AG09309 (cell line): ENCODE measurements around the gene RNPS1.

Source experiments
- DNase-seq: peaks from one replicate; pipeline ENCODE4 v3.0.0-alpha.2; 2010; ENCODE audit warnings: low read depth
- H3K4me3 ChIP-seq: 2 replicates; pipeline ENCODE4 v1.5.1; 2011; ENCODE audit warnings: mild to moderate bottlenecking, low read depth, low read length, moderate library complexity; ENCODE audit not compliant: control insufficient read depth
- TF ChIP-seq, protein P1 (sequence below): IDR thresholded peaks from 2 replicates; pipeline ENCODE4 v1.5.1; 2011; ENCODE audit warnings: mild to moderate bottlenecking, low read depth, low read length, inconsistent platforms; ENCODE audit not compliant: insufficient read depth, control insufficient read depth; ENCODE audit errors: missing control alignments

The RNPS1 gene

DNA sequence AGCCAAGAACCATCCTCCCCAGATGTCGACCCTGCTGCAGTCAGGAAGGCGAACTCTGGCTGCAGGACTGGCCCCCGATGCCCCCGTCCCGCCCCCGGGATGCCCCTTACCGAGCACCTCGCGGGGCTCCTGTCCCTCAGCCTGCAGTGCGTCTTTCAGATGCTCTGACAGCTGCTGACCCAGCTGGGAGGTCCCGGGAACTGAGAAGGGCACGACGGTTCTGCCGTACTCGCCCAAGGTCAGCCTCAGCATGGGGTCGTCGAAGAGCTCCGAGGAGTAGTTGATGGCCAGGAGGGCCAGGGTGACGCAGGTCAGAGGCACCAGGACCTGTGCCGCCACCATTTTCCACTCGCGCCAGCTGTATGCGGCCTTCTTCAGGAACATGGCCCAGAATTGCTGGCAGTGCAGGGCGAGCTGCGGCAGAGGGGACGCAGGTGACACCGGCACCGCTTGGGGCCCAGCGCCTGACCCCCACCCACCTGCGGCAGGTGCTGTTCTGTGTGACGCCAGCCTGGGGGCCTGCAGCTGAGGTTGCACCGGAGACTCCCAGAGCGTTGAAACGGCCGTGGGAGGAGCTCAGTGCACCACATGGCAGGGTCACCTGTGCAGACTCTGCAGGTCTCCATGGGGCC lies 20.1 kb upstream of the RNPS1 start:
- DNase-seq: no peak
- TF ChIP-seq, protein P1, sequence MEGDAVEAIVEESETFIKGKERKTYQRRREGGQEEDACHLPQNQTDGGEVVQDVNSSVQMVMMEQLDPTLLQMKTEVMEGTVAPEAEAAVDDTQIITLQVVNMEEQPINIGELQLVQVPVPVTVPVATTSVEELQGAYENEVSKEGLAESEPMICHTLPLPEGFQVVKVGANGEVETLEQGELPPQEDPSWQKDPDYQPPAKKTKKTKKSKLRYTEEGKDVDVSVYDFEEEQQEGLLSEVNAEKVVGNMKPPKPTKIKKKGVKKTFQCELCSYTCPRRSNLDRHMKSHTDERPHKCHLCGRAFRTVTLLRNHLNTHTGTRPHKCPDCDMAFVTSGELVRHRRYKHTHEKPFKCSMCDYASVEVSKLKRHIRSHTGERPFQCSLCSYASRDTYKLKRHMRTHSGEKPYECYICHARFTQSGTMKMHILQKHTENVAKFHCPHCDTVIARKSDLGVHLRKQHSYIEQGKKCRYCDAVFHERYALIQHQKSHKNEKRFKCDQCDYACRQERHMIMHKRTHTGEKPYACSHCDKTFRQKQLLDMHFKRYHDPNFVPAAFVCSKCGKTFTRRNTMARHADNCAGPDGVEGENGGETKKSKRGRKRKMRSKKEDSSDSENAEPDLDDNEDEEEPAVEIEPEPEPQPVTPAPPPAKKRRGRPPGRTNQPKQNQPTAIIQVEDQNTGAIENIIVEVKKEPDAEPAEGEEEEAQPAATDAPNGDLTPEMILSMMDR: no peak
- H3K4me3 ChIP-seq: no peak overlapping the region

DNA sequence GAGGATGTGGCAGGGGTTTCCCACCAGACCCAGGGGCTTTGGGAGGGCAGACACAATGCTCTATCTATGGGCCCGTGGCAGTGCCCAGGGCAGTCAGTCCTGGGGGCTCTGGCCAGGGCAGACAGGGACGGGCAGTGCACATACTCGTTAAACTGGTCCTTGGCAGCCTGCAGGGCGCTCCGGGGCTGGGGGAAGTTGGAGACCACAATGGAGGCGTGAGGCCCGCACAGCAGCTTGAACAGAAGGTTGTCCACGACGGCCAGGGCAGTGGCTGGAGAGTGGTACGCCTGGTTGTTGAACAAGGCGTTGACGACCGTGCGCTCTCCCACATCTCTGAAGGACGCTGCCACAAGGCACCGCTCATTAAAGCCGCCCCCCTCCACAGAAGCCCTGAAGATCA lies 18.6 kb upstream of the RNPS1 start:
- DNase-seq: no peak
- no peak overlapping the region for H3K4me3 ChIP-seq
- TF ChIP-seq, protein P1: no peak

DNA sequence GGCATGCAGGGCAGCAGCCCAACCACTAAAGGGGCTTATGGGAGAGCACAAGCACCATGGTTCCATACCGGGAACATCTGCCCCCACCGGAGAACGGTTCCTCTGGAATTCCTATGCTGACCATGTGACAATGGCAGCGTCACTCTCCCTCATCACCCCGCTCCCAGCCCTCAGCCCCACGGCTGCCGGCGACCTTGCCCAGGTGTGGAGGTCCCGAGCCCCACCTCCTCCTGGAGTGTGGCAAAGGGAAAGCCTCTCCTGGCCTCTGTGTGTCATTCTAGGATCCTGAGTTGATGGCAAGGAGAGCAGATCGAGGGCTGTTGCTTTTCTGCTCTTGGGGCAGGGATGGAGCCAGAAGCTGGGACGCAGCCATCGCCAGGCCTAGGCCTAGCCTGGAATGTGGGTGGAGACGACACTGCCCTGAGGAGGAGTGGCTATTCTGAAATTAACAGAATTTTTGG lies 17.8 kb upstream of the RNPS1 start:
- DNase-seq: no peak
- TF ChIP-seq, protein P1: no peak

DNA sequence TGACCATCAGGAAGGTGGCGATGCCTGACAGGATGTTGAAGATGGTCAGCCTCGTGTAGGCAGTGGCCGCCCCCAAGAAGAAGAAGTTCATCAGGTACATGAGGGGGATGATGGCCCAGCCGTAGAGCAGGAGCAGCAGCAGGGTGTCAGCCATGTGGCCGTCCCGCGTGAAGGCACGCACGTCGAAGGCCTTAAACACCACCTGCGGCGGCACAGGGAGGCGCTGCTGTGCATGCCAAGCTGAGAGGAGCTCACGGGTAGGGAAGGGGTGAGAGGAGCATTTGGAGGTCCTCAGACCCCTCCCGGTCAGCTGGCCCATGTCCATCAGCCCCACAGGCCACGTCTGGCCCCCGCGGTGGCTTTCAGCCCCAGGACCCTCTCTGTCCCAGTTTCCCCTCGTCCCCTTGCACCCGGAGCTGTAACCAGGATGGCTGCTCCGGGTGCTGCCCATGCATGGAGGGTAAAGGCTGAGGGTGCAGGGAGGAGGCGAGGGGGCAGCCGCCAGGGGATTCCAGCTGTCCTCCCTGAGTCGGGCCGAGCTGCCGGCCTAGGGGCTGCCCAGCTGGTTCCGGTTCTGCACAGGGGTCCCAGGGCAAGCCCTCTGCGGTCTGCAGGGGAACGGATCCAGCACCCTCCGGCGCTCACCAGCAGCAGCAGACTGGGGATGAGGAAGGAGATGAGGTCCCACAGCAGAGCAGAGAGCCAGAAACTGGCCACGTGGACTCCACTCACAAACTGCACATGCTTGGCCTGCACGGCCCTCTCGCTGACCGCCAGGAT lies 17.1 kb upstream of the RNPS1 start:
- no peak for DNase-seq
- TF ChIP-seq, protein P1: no peak
- H3K4me3 ChIP-seq: no peak overlapping the region

More for the DNA sequence above, 17.8 kb upstream of the RNPS1 start:
- no peak overlapping the region for H3K4me3 ChIP-seq

DNA sequence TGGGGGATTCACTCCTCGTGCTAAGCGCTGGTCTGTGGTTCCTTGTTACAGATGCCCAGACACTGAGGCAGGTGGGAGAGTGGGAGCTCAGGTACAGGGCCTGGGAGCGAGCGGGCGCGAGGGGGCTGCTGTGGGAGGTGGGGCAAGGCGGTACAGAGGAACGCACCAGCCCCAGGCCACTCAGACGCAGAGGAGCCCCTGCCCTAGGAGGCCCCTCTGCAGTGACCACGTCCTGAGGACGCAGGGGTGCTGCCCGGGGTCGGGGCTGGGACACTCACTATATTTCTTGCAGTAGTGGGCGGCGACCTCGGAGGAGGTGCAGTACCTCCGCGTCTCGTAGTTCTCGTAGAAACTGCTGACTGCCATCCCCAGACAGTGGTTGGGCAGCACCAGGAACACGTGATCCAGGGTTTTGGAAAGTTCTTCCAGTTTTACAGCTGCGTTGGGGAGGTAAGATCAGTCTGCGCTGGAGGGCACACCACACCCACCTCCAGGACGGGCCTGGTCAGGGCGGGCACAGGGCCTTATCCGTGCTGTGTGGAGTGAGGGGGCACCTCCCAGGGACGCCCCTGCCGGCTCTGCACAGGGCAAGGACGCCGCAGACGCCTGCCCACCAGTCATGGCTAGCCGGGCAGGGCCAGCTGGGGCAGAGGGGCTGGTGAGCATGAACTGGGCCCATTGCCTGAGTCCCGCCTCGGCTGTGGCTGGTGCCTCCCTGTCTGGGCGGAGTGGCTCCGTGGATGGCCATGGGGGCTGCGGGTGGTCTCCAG lies 16.3 kb upstream of the RNPS1 start:
- TF ChIP-seq, protein P1: no peak
- H3K4me3 ChIP-seq: no peak overlapping the region
- DNase-seq: no peak

DNA sequence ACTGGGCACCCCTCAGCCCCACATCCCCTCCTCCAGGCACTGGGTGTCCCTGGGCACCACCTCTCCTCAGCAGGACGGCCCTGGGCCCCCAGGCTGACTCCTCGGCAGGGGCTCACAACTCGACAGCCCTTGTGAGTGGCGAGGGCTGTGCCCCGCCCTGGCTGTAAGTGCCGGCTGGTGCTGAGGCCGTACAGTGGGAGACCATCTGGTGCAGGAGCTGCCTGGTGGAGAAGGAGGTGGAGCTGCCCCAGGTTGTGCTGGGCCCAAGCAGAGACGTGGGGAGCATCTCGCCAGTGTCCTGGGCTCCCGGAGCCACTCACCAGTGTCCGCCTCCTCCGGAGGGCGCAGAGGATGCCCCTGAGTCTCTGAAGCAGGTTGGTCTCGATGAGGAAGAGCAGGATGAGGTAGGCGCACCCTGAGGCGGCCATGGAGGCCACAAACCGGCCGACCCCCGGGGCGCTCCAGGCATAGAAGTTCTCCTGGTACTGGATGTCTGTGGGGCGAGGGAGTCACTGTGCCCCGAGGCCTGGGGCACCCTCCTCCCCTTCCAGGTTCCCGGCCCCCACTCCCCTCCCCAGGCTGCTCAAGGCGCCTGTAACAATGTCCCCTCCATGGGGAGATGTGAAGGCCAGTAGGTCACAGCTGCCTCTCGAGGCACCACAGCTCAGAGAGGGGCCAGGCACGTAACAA lies 15.1 kb upstream of the RNPS1 start:
- DNase-seq: no peak
- no peak overlapping the region for H3K4me3 ChIP-seq
- TF ChIP-seq, protein P1: no peak
